ENCODE results near the gene TMEM255B.

The TMEM255B gene

GRCh38 chr13:113806526-113806925 is 47.5 kb downstream of the TMEM255B start:
- DNase-seq, result no peak

DNA sequence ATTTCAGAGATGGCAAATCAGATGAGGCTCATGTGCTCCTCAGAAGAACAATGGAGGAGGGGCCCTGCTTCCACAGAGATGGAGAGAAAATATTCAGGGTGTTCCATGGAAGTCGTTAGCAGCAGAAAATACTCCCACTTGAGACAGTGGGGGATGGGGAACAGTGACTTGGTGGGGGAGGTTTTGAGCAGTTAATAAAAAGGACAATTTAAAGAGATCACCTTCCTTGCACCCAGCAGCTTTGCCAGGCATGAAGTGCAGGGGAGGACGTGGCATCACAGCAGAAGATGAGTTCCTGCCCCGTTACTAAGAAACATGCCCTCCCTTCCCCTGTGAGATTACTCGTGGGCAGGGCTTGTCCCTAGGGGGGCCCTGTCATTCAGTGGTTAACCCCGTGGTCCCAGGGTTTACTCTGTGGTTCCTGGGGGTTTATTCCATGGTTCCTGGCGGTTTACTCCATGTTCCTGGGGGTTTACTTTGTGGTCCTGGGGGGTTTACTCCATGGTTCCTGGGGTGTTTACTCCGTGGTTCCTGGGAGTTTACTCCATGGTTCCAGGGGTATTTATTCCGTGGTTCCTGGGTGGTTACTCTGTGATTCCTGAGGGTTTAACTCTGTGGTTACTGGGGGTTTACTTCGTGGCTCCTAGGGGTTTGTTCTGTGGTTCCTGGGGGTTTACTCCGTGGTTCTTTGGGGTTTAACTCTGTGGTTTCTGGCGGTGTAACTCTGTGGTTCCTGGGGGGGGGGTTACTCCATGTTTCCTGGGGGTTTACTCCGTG is 49.2 kb downstream of the TMEM255B start:
- no peak for DNase-seq

- no peak for DNase-seq
Observed at GRCh38 chr13:113809934-113810333, 50.9 kb downstream of the TMEM255B start.

DNA sequence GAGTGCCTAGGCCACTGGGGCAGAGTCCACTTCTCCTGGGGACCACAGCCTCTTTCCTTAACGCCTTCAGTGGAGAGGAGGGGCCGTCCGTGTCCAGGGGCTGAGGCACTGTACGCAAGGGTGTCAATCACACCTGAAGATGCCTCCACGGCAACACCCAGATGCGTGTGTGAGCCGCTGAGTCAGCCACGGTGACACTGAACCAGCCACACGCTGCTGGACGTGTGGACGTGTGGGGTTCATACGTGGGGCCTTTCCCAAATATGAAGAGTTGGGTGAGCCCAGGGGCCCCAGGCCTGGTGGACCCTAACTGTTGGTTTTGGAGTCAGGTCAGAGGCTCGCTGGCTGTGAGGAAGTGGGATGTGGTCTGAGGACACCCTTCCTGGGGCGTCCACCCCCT is 51.6 kb downstream of the TMEM255B start:
- no peak for DNase-seq

GRCh38 chr13:113811081-113811928 is 52.3 kb downstream of the TMEM255B start:
- DNase-seq, result no peak

GRCh38 chr13:113812178-113813040 is 53.4 kb downstream of the TMEM255B start:
- no peak for DNase-seq

GRCh38 chr13:113813070-113813748 is 54.2 kb downstream of the TMEM255B start:
- DNase-seq, result no peak

DNA sequence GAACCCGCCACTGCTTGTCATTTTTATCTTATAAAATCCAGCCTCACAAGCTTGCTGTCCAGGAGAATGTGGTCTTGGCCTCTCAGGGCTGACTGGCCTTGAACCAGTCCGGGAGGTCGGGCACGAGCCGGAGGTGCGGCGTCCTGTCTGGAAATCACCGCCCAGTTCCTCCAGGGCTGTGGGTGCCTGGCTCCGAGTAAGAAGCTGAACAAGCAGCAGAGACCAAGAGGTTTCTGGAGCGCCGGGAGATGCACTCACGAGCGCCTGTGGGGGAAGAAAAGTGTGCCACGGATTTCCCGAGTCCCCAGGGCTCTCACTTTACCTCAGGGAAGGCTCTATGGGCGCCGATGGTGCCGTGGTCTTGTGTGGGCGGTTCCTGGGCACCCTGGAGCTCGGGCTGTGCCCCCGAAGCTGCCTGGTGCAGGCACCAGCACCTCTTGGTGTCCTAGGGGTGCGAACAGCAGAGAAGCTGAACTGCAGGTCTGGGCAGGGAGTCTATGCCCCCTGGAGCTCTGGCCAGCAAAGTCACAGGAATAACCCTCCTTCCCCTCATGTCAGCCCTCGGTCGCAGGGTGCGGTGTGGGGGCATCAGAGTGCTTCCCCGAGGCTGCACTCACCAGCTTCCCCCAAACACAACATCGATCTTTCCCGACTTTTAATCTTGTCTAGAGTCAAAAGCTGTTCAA is 54.9 kb downstream of the TMEM255B start:
- no peak for DNase-seq

GRCh38 chr13:113814435-113814821 is 55.4 kb downstream of the TMEM255B start:
- DNase-seq, result no peak

- peak; percentile 44 for DNase-seq
Observed at GRCh38 chr13:113815151-113816058, 56.4 kb downstream of the TMEM255B start.

DNA sequence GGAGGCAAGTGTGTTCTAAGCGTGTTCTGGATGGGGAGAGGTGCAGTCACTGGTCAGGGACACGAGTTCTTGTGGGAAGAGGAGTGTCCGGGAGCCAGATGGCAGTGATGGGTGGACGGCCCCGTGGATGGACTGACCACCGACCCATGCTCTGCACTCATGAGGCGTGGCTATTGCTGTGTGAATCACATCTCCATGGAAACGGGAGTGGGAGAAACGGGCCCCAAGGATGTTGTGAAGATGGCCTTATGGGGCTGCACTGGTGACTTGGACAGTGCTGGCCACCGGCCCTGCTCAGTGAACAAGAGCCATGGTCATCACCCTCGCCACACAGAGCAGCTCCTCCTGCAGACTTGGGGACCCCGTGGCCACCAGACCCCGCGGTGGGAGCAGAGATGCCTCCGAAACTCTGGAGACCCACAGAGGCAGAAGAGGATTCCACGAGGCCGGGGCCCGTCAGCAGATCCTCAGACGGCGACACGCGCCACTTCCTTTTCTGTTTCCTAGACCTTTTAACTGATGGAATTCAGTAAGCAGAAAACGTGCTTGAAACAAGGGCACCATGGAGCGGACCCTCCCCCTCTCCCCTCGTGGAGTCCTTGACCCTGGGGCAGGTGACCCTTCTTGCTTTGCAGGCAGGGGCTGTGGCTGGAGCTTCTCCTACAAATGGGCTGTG is 57.4 kb downstream of the TMEM255B start:
- DNase-seq, result no peak

GRCh38 chr13:113816946-113817859 is 58.2 kb downstream of the TMEM255B start:
- peak; percentile 84 for DNase-seq

DNA sequence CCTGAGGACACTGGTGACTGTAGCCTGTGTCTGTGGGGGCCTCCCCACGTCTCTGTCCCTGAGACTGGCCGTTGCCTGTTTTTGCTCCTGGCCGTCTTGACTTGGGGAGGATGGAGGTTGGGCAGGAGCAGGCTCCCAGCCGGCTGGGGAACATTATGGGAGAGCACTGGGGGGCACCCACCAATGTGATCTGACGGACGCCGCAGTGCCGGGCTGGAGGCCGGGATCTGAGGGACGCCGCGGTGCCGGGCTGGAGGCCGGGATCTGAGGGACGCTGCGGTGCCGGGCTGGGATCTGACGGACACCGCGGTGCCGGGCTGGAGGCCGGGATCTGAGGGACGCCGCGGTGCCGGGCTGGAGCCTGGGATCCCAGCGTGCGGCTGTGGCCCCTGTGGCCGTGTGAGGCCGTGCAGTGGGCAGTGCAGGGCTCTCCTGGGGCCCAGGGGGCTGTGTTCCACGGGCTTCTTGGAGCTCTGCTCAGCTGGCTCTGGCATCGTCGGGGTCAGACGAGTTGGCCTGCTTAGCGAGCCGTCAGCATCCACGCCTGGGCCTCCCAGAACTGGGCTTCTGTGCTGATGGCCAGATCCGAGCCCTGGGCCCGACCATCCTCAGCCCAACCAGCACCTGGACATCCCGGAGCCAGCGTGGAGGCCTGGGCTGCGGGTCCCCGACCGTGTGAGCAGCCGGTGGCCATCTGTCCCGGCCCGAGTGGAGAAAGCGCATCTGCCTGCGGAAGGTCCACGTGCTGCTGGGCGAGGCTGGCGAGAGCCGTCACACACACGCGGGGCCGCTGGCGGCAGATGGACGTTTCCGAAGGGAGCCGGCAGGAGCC is 59.0 kb downstream of the TMEM255B start:
- DNase-seq, result no peak

DNA sequence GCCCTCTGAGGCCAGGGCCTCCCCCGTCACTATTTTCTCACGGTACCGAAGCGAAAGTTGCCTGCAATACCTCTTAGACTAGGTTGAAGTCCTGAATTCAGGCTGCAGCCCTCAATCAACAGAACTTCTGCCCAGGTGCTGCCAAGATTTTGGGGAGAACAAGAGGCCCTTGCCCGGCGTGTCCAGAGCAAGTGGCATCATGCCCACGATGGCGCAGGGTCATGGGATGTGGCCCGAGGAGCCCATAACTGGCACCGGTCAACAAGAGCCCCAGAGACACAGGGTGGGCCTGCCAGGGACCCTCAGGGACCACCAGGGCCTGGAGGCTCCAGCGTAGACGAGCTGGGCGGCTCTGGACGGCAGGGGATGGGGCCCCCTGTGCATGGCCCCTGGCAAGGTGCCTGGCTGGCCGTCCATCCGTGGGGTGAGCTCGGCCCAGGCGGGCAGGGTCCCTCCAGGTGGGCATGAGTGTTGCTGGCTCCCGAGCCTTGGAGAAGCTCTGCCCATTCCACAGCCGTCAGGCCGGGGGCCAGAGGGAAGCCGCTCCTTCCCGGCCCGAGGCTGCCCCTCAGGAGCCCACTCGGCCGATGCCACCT is 59.8 kb downstream of the TMEM255B start:
- no peak for DNase-seq

GRCh38 chr13:113819341-113819730 is 60.3 kb downstream of the TMEM255B start:
- DNase-seq, result no peak

- DNase-seq, result no peak
Observed at GRCh38 chr13:113819731-113820715, 61.0 kb downstream of the TMEM255B start.
